Measurements from ENCODE around the gene MINDY2. TPM values are rescaled to one million over a fixed set of nuclear protein-coding genes. Genes with fewer than 3 reads are reported as not detected.
A peak's percentile ranks its signal among the peaks of the same experiment; 100 is the strongest.
"Not testable (repeated sequence)": the region's sequence is repeated elsewhere in the genome, so short reads cannot be mapped to it uniquely, and the experiment has no call there.

MINDY2 gene
- total RNA-seq, 1 donor: 4.8 TPM

DNA sequence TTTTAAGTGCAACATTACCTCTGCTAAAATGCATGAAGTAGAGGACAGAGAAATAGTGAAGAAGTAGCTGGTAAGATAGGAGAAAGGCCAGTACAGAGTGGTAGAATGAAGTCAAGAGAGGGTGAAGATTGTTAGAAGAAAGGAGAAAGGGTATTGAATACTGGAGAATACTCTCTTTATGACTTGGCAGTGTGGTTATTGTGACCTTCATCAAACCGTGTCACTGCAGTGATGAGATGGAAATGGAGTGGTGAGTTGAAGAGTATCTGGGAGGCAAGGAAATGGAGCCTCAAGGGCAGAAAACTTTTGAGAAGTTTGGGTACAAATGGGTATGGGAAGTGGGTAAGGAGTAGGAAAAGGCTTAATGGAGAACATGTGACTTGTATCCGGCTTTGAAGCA, 24.7 kb downstream of the MINDY2 start:
- DNase-seq (ENCODE audit: low read depth in 2 of 3, low spot score in 2 of 3): no peak

DNA sequence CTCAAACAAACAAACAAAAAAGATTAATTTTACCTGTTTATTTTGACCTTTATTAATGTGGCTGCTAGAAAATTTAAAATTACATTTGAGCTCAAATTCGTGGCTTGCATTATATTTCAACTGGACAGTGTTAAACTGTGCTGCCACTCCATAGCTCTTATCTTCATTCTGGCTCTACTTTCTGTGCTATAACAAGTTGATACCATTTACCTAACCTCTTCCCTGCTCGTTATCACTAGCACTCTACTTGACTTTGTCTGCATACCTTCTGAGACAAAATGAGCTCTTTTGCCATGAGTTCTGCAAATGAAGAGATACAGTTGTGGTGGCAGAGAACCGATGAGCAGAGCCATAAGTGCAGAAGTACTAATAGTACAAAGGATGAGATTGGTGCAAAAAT, 26.4 kb downstream of the MINDY2 start:
- DNase-seq (ENCODE audit: low read depth in 2 of 3, low spot score in 2 of 3): no peak

DNA sequence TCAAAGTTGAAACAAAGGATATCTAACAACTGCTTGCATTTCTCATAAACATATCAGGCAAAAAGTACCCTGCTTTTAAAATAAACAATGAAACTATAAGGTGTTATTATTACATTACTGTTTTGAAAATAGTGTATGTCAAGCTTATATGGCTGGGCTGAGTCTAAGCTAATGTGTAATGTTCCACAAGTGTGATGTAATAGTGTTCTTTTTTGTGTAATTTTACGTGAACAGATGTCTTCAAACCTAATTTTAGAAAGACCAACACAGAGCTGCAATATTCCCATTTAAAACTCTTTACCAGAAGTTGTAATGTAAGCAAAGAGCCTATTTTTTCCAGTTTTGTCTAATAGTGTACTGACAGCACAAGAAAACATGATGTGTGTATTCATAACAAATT, 34.0 kb downstream of the MINDY2 start:
- DNase-seq (ENCODE audit: low read depth in 2 of 3, low spot score in 2 of 3): no peak

DNA sequence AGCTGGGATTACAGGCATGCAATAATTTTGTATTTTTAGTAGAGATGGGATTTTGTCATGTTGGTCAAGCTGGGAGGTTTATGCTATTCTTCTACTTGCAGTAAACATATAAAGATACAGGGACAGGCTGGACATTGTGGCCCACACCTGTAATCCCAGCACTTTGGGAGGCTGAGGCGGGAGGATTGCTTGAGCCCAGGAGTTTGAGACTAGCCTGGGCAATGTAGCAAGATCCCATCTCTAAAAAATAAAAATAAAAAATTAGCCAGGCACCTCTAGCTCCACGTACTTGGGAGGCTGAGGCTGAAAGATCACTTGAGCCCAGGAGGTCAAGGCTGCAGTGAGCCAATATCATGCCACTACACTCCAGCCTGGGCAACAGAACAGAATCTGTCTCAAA, 52.2 kb downstream of the MINDY2 start:
- DNase-seq (ENCODE audit: low read depth in 2 of 3, low spot score in 2 of 3): not testable (repeated sequence)

DNA sequence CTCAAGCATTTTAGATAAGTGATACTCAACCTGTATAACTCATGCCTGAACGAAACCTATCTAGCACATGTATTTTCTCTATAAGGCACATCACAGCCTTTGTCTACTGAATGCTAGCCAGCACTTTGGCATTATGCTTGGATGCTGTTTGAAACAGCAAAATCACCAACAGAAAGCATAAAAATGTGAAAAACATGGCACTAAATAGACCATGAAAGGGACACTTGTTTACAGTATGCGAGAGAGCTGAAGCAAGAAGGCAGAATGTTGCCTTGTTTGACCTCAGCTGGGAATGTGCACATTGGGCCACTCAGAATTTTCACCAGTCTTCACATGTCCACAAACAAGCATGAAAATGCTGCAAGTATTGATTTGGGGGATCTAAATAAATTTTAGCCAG, 59.5 kb downstream of the MINDY2 start:
- no peak for DNase-seq (ENCODE audit: low read depth in 2 of 3, low spot score in 2 of 3)

DNA sequence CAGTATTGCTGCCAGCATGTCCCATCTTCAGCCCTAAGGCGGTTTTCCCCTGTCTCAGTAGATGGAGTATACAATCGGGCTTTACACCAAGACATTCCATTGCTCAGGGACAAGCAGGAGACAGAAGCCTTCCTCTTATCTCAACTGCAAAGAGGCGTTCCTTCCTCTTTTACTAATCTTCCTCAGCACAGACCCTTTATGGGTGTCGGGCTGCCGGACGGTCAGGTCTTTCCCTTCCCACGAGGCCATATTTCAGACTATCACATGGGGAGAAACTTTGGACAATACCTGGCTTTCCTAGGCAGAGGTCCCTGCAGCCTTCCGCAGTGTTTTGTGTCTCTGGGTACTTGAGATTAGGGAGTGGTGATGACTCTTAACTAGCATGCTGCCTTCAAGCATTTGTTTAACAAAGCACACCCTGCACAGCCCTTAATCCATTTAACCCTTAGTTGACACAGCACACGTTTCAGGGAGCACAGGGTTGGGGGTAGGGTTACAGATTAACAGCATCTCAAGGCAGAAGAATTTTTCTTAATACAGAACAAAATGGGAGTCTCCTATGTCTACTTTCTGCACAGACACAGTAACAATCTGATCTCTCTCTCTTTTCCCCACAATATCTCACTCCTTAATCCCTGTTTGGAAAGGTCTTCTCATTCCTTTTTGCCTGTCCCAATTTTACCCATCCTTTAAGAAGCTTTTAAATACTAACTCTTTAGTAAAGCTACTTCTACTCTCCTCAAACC, 62.8 kb downstream of the MINDY2 start:
- peak in 2 of 3 donors; percentile 11 to 18 for DNase-seq (ENCODE audit: low read depth in 2 of 3, low spot score in 2 of 3)

DNA sequence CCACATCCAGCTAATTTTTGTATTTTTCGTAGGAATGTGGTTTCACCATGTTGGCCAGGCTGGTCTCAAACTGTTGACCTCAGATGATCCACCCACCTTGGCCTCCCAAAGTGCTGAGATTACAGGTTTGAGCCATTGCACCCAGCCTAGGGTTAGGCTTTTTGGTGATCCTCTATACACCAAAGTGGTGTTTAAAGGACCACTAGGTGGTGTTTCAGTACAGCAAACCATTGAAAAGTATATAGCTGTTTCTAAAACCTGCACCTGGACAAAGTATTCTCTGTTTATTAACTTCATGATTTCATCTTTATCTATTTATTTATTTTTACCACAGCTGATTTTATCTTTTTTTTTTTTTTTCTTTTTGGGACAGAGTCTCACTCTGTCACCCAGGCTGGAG, 68.4 kb downstream of the MINDY2 start:
- DNase-seq (ENCODE audit: low read depth in 2 of 3, low spot score in 2 of 3): peak in 2 of 3 donors; percentile 5 to 21

DNA sequence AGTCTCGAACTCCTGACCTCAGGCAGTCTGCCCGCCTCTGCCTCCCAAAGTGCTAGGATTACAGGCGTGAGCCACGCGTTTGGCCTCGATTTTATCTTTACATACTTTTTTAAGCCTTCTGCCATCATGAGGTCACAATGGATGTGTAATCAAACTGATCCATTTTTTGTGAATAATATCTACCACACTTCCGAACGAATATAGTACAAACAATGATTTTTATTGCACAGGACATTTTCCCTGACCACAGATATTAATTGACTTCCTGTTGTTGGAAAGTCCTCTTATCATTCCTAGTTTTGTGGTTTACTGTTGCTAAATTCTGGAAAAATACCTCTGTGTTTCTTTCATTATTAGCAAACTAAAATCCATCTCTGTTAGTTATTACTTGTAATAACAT, 68.9 kb downstream of the MINDY2 start:
- no peak for DNase-seq (ENCODE audit: low read depth in 2 of 3, low spot score in 2 of 3)

DNA sequence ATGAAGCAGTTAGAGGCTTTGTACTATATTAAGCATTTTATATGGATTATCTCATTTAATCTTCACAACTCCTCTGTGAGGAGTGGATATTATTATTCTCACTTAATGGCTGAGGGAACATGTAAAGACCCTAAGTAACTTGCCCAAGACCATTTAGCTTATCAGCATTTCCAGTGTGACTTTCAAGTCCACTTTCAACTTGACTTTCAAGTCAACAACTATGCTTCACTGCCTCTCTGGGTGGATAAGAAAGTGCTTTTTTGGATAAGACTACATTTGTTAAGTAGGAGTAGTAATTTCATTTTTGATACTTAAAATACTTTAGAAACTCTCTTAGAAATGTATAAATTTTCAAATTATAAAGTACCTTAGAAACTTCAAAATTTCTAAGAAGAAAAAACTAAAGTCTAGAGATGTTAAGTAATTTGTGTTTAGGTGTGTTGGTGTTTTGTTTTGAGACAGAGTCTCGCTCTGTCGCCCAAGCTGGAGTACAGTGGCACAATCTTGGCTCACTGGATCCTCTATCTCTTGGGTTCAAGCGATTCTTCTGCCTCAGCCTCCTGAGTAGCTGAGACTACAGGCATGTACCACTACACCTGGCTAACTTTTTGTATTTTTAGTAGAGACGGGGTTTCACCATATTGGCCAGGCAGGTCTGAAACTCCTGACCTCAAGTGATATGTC, 71.8 kb downstream of the MINDY2 start:
- no peak for DNase-seq (ENCODE audit: low read depth in 2 of 3, low spot score in 2 of 3)

DNA sequence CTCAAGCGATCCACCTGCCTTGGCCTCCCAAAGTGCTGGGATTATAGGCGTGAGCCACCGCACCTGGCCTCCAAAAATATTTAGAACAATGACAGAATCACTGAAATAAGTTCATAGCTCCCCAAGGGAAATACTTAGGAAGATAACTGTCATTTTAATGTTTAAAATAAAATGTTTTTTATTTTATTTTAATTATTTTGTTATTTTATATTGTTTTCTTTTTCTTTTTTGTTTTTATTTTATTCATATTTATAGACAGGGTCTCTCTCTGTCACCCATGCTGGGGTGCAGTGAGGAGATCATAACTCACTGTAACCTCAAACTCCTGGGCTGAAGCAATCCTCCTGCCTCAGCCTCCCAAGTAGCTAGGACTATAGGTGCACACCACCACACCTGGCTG, 80.1 kb downstream of the MINDY2 start:
- DNase-seq (ENCODE audit: low read depth in 2 of 3, low spot score in 2 of 3): not testable (repeated sequence)

DNA sequence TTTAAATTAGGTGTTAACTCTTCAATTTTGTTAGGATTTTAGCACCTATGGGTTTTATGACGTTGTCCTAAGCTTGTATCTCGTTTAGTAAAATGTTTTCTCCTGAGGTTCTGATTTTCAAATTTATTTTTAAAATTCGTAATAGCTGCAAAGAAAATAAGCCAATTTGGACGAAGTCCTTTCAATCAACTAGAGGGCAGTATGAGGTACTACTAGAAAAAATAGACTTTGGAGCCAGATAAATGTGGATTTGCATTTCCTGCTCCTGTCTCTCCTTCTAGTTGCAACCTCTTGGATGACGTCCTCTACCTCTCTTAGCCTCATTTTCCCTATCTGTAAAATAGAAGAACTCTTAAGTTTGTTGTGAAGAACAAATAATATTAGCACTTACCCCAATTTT, 81.2 kb downstream of the MINDY2 start:
- DNase-seq (ENCODE audit: low read depth in 2 of 3, low spot score in 2 of 3): peak in 1 of 3 donors; percentile 19

DNA sequence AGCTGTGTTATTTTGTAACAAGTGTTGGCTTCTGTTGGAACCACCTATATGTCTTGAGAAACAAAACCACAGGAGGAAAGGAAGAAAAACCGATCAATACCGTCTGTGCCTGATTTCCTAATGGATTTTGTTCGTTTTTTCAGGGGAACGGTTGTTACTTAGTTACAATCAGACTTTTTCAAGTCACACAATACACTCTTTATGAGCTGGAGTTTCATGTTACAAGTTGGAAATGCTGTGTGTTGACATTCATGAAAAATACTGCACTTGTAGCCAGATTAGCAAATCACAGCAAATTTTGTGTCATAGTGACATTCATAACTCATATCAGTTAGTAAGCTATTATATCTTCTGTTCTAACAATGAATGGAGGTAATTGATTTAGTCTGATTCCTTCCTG, 83.5 kb downstream of the MINDY2 start:
- DNase-seq (ENCODE audit: low read depth in 2 of 3, low spot score in 2 of 3): no peak

DNA sequence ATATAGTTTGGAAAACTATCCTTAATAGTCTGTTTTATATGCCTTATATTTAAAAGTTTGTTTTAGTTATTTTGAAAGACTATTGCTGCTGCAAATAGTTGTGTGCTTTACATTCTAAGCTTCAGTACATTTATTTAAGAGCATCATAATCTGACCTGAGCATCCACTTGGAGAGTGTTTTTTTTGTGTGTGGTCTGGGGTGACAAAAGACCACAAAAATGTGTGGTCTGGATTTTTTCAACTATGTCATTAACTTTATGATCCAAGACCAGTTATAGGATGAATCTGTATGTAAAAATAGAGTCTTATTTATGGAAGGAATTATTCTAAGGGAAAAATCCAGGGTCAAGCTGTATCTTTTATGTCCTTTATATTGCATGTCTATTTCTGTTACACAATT, 85.0 kb downstream of the MINDY2 start:
- no peak for DNase-seq (ENCODE audit: low read depth in 2 of 3, low spot score in 2 of 3)

DNA sequence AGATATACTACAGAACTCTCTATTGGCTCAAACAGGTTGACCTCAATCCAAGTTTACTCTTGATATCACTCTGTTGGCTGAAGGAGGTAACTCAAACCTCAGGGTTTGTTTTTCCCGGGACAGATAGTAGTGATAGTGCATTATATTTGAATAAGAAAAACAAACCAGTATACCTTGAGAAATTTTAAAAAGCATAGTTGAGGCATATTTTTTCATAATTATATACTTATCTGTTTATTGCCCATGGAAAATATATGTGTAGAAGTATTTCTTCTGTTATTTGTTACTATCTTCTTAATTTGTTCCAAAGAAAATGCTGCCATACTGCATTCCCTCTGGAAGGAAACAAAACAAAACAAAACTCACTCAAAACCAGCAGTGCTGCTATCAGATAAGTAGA, 85.5 kb downstream of the MINDY2 start:
- not testable (repeated sequence) for DNase-seq (ENCODE audit: low read depth in 2 of 3, low spot score in 2 of 3)

DNA sequence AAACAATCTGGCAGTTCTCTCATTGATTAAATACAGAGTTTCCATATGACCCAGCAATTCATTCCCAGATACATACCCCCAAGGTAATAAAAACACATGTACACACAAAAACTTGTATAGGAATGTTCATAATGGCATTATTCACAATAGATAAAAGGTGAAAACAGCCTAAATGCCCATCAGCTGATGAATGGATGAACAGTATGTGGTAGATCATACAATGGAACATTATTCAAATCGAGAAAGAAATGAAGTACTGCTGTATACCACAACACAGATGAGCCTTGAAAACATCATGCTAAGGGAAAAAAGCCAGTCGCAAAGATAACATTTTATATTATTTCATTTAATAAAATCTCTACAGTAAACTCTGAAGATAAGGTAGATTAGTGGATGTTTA, 91.2 kb downstream of the MINDY2 start:
- no peak for DNase-seq (ENCODE audit: low read depth in 2 of 3, low spot score in 2 of 3)

DNA sequence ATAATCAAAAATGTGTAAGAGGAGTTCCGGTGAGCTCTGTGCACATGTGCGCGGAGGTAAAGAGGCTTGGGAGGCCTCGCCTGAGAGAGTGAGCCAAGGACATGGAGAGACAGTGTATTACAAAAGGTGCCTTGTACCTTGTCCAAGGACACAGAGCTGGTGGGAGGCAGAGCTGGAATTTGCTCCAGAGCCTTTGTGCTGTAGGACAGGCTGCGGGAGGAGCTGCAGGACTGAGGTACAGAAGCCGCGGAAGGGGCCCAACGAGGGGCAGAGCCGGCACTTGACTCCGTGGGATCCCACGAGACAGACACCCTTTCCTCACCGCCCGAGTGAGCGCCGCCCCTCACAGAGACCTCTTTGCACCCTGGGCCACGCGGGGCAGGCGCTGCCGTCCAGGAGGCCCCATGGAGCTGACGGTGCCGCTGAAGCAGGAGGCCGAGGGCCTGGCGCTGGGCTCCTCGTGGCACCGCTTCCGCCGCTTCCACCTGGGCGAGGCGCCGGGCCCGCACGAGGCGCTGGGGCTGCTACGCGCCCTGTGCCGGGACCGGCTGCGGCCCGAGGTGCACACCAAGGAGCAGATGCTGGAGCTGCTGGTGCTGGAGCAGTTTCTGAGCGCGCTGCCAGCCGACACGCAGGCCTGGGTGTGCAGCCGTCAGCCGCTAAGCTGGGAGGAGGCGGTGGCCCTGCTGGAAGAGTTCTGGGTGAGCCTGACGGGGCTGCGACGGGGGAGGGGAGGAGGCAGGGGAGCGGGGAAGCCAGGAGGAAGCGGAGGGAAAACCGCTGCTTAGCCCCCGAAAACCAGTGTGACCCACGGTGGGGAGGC, 93.7 kb downstream of the MINDY2 start:
- peak in 2 of 3 donors; percentile 10 to 23 for DNase-seq (ENCODE audit: low read depth in 2 of 3, low spot score in 2 of 3)

DNA sequence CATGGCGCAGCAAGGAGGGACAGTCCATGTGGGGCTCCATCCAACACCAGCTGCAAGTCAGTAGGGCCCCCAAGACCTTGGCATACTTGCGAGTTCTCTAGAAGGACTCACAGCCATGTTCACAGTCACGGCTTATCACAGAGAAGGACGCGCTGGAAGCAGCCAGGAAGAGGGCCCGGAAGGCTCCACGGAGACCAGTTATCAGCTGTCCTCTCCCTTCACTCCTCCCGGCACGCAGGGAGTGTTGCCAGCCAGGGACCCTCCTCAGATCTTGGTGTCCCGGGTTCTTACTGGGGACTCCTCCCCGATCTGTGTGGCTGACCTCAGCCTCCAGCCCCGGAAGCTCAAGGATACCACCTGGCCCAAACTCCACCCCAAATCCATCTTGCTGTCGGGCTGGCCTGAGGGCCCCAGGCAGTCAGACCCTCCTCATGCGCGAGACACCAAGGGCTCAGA, 94.4 kb downstream of the MINDY2 start:
- no peak for DNase-seq (ENCODE audit: low read depth in 2 of 3, low spot score in 2 of 3)

DNA sequence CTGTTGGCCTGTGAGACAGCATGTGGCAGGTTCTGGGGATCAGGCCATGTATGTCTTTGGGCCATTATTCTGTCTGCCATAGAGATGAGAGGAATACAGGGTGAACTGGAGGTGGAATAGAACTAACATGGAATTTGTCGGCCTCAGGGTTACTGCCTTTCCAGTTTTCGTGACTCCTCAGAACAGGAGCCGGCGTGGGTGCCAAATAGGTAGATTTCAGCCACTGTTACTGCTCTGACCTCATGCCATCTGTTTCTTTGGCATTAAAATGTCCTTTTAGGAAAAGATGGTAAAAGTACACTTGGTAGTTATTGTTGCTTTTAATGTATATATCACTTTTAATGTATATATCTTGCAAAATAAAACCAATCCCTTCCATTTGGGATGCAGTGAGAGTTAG, 96.8 kb downstream of the MINDY2 start:
- no peak for DNase-seq (ENCODE audit: low read depth in 2 of 3, low spot score in 2 of 3)

DNA sequence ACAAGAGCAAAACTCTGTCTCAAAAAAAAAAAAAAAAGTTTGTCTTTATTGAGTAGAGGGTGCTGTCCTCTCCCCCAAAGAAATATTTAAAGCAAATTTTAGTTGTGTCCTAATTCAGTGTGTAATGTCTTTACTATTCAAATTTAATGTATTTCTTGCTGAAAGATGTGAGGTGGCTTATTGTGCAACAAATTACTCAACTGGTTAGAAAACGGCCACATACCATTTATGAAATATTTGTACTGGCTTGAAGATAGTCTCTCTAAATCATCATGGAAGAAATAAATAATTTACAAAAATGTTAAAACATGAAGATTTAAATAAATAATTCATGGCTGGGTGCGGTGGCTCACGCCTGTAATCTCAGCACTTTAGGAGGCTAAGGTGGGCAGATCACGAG, 99.3 kb downstream of the MINDY2 start:
- no peak for DNase-seq (ENCODE audit: low read depth in 2 of 3, low spot score in 2 of 3)

DNA sequence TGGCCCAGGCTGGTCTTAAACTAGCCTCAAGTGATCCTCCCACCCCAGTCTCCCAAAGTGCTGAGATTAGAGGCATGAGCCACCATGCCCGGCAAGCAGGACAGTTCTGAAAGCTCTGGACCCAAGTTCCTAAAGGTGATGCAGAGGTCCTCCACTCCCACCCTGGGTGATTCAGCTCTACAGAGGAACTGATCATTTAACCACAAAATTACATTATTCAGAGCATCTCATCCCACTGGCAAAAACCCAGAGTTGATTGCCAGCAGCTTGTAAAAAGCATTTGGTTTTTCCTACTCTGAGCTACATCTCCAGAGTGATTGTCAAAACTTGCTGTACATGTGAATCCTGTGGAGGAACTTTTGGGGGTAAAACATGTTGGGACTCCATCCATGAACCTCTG, 102.2 kb downstream of the MINDY2 start:
- DNase-seq (ENCODE audit: low read depth in 2 of 3, low spot score in 2 of 3): no peak

DNA sequence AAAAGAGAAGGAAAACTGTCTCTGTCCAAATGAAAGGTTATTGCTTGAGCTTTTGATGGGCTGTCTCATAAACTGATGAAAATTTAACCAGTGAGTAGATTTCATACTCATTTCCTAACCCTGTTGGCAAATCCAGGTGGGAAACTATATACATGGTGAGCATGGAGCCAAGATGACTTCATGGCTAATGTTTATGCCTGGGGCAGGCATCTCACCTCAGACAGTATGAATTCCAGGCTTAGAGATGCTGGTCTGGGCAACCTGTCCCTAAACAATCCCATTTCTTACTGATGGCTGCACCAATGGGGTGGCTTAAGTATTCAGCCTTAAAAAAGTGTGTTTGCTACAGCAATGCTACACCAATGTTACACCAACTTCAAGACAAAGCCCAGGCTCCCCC, 104.2 kb downstream of the MINDY2 start:
- DNase-seq (ENCODE audit: low read depth in 2 of 3, low spot score in 2 of 3): no peak

Data from hematopoietic multipotent progenitor cell (in vitro differentiated cells).